Upper lobe of right lung (tissue), 1 donor: ENCODE measurements around the gene MYO15A. TPM values are rescaled to one million over a fixed set of nuclear protein-coding genes. Genes with fewer than 3 reads are reported as not detected.

Experiments used
- ATAC-seq: fragments of 200-7000 bp; cut with Tn5 transposase; one replicate; pipeline ENCODE4 v1.9.1; 2020; ENCODE audit warnings: mild to moderate bottlenecking, moderate library complexity
- DNase-seq: peaks from one replicate; pipeline ENCODE4 v3.0.0-alpha.2; 2020
- H3K27ac ChIP-seq: fragments of 200-600 bp; one replicate; pipeline ENCODE4 v1.8.0; 2022
- H3K27me3 ChIP-seq: fragments of 200-600 bp; one replicate; pipeline ENCODE4 v1.8.0; 2022; ENCODE audit warnings: mild to moderate bottlenecking
- H3K36me3 ChIP-seq: fragments of 200-600 bp; one replicate; pipeline ENCODE4 v1.8.0; 2022
- H3K4me1 ChIP-seq: fragments of 200-600 bp; one replicate; pipeline ENCODE4 v1.8.0; 2022
- H3K4me3 ChIP-seq: fragments of 200-600 bp; one replicate; pipeline ENCODE4 v1.8.0; 2022; ENCODE audit warnings: mild to moderate bottlenecking
- H3K9me3 ChIP-seq: fragments of 200-600 bp; one replicate; pipeline ENCODE4 v1.8.0; 2022
- intact Hi-C: fragments of 100-400 bp; cut with DNase I; formaldehyde crosslinking; loops from one replicate; pipeline ENCODE4 v1.11.0; 2022
- total RNA-seq: library from RNA; stranded (reverse); fragmentation: NEBNext Ultra II Directional; extraction: Animal tissue kit (Norgen Biotek cat#: 25700); gene quantifications from one replicate; pipeline ENCODE4 v1.2.1, GENCODE V29; 2021
- TF ChIP-seq, protein P1 (sequence below): fragments of 200-600 bp; IDR thresholded peaks from one replicate; pipeline ENCODE4 v1.8.0; 2022; ENCODE audit warnings: antibody characterized with exemption
- donor health status: DM: no; HTN: yes; CAD: no; lungs with severe emphysema.

The MYO15A gene
- total RNA-seq, 1 donor from 2014 or later = 2.8 TPM

DNA sequence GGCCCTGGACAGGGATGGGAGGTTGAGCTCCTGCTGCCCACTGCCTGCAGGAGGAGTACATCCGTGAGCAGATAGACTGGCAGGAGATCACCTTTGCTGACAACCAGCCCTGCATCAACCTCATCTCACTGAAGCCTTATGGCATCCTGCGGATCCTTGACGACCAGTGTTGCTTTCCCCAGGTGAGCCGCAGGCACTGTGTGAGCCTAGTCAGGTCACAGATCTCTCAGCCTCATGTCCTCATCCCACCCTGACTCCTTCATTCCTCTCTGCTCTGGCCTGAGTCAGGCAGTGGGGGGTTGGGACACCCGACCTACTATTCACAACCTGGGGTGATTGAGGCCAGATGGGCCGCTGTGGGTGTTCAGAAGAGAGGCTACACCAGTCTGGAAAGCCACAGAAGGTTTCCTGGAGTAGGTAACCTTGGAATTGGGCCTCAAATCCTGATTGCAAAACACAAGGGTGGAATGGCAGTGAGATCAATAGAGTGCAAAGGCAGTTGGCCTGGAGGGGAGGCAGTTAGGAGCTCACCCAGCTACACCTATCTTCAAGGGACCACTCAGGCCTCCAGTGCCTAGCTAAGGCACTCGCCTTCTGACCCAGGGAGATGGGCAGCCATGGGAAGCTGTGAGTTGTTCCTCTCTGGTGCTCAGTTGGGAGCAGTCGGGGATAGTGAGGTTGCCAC, 29.7 kb downstream of the MYO15A start:
- ATAC-seq (no peak), DNase-seq (no peak)
- Histone ChIP-seq H3K4me3 (no peak overlapping the region), H3K27me3 (no peaks in the 10 kb centered on the region), H3K36me3 (no peaks in the 10 kb centered on the region), H3K4me1 (no peaks in the 10 kb centered on the region), H3K27ac (no peak overlapping the region), H3K9me3 (no peaks in the 10 kb centered on the region)
- TF ChIP-seq, protein P1, sequence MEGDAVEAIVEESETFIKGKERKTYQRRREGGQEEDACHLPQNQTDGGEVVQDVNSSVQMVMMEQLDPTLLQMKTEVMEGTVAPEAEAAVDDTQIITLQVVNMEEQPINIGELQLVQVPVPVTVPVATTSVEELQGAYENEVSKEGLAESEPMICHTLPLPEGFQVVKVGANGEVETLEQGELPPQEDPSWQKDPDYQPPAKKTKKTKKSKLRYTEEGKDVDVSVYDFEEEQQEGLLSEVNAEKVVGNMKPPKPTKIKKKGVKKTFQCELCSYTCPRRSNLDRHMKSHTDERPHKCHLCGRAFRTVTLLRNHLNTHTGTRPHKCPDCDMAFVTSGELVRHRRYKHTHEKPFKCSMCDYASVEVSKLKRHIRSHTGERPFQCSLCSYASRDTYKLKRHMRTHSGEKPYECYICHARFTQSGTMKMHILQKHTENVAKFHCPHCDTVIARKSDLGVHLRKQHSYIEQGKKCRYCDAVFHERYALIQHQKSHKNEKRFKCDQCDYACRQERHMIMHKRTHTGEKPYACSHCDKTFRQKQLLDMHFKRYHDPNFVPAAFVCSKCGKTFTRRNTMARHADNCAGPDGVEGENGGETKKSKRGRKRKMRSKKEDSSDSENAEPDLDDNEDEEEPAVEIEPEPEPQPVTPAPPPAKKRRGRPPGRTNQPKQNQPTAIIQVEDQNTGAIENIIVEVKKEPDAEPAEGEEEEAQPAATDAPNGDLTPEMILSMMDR = no peak
- intact Hi-C loops = no loop called here

DNA sequence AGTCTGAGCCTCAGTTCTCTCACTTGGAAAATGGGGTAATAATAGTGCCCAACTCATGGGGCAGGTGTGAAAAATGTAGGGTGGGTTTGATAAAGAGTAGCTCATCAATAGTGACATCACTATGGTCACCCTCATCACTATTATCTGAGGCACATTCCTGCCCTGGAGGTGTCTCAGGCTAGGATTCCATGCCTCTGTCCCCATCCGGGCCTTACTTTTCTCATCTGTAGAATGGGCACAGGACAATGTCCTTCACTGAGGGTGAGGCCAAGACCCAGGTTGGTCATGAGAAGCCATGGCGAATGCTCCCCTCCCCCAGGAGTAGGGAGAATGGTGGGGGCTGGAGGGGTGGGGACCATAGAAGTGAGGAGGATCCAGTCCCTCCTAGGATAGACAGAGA, 30.5 kb downstream of the MYO15A start:
- H3K9me3 ChIP-seq = no peaks in the 10 kb centered on the region
- no peaks in the 10 kb centered on the region for H3K27me3 ChIP-seq
- no peaks in the 10 kb centered on the region for H3K4me1 ChIP-seq
- ATAC-seq (no peak), DNase-seq (no peak)
- intact Hi-C loops = no loop called here
- H3K4me3 ChIP-seq = no peak overlapping the region
- no peak overlapping the region for H3K27ac ChIP-seq
- H3K36me3 ChIP-seq = no peaks in the 10 kb centered on the region
- TF ChIP-seq, protein P1 = no peak

DNA sequence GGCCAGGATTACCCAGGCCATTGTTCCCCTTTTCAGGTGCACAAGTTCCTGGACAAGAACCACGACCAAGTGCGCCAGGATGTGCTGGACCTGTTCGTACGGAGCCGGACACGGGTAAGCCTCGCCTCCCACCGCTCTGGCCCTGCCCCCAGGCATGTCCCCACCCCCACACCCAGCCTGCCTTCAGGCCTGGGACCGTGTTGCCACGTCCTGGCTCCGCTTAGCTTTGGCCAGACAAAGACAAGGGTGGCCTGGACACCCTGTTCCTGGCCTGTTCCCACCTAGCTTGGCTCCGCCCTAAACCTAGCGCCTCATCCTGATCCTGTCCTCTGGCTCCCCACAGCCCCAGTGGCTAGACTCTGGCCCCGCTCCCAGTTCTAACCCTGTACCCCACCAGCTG, 30.9 kb downstream of the MYO15A start:
- DNase-seq (no peak), ATAC-seq (no peak)
- TF ChIP-seq, protein P1 = no peak
- H3K4me3 ChIP-seq = no peak overlapping the region
- H3K27ac ChIP-seq = no peak overlapping the region
- H3K4me1 ChIP-seq = no peaks in the 10 kb centered on the region
- H3K27me3 ChIP-seq = no peaks in the 10 kb centered on the region
- H3K36me3 ChIP-seq = no peaks in the 10 kb centered on the region
- intact Hi-C loops = no loop called here
- H3K9me3 ChIP-seq = no peaks in the 10 kb centered on the region

DNA sequence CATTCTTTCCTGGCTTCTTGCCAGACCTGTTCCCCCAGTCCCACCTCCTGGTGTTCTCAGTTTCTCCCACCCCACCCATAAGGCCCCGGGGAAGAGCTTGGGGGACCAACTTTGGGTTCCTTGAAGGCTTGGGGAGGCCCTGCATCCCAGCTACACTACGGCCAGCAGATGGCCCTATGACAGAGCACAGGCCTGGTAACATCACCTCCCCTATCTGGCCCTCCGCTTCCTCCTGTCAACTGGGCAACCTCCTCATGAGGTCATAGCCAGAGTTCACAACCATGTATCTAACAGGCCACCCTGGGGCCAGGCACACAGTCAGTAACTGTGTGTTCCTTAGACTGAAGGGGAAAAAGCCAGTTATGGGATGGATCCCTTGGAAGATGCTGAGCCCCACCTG, 31.4 kb downstream of the MYO15A start:
- DNase-seq = no peak
- intact Hi-C loops = no loop called here
- TF ChIP-seq, protein P1 = no peak

DNA sequence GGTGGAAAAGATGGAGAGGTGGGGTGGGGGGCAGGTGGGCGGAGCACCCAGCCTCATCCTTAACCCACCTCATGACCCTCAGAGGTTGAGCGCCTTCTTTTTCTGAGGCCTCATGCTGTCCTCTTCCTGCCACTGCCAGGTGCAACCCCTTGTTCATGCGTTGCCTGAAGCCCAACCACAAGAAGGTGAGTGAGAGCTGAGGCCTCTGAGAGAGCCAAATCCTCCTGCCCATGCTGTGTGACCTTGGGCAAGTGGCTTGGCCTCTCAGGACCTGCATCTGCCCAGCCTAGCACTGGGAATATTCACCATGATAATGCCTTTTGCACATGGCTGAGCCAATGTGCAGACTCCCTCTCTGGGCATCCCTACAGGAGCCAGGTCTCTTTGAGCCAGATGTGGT, 32.1 kb downstream of the MYO15A start:
- Histone ChIP-seq H3K27ac (no peak overlapping the region), H3K9me3 (no peaks in the 10 kb centered on the region), H3K27me3 (no peaks in the 10 kb centered on the region), H3K4me1 (no peaks in the 10 kb centered on the region), H3K4me3 (no peak overlapping the region), H3K36me3 (no peaks in the 10 kb centered on the region)
- TF ChIP-seq, protein P1 = no peak
- no peak for ATAC-seq
- intact Hi-C loops = no loop called here
- no peak for DNase-seq

More for the DNA sequence above, 31.4 kb downstream of the MYO15A start:
- H3K27me3 ChIP-seq = no peaks in the 10 kb centered on the region
- H3K4me3 ChIP-seq = no peak overlapping the region
- H3K9me3 ChIP-seq = no peaks in the 10 kb centered on the region
- H3K36me3 ChIP-seq = no peaks in the 10 kb centered on the region
- ATAC-seq = no peak
- no peaks in the 10 kb centered on the region for H3K4me1 ChIP-seq
- no peak overlapping the region for H3K27ac ChIP-seq
